Activated gamma-delta T cell treated with Interleukin-2 at 50 U/mL for 16 hours (primary cell): ENCODE results near the gene ABTB1.
"Not testable (repeated sequence)": the region's sequence is repeated elsewhere in the genome, so short reads cannot be mapped to it uniquely, and the experiment has no call there.

ENCODE experiments used
- DNase-seq: peaks from one replicate; pipeline ENCODE4 v3.0.0-alpha.2; 2020

The ABTB1 gene

GRCh38 chr3:127673191-127674100, 694 bp downstream of the ABTB1 start:
- peak; percentile 59 for DNase-seq

DNA sequence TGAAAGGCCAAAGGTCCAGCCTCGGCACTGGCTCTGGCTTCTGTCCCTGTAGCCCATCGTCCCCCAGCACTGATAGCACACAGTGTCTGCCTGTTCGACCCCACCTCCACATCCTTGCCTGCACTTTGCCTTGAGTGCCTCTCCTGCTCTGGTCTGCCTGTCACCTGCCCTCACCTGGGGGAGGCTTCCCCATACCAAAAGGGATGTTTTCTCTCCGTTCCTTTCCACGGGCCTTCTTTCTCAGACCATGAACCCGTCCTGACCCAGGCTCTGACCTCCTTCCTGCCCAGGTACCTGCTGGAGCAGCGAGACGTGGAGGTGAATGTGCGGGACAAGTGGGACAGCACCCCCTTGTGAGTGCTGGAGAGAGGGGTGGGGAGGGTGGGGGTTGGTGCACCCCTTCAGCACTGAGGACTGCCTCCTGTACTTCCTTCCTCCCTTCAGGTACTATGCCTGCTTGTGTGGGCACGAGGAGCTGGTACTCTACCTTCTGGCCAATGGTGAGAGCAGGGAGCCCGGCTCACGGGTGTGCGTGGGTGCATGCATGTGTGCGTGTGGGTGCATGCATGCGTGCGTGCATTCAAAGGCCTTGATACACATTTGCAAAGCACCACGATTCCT, 1.5 kb downstream of the ABTB1 start:
- DNase-seq = no peak

GRCh38 chr3:127674790-127675189, 2.0 kb downstream of the ABTB1 start:
- no peak for DNase-seq

GRCh38 chr3:127675651-127676391, 3.1 kb downstream of the ABTB1 start:
- no peak for DNase-seq

- no peak for DNase-seq
Observed at GRCh38 chr3:127676456-127676855, 3.7 kb downstream of the ABTB1 start.

DNA sequence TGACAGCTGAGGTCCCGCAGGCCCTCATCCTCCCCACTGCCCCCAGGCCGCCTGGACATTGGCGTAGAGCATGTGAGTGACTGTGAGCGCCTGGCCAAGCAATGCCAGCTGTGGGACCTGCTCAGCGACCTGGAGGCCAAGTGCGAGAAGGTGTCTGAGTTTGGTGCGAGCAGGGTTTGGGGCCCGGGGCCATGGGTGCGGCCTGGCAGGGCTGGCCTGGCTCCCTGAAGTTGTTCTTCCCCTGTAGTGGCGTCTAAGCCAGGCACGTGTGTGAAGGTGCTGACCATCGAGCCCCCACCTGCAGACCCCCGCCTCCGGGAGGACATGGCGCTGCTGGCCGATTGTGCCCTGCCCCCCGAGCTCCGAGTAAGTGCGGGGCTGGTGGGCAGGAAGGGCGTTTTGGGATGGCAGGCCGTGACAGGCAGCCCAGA, 4.2 kb downstream of the ABTB1 start:
- DNase-seq = no peak

DNA sequence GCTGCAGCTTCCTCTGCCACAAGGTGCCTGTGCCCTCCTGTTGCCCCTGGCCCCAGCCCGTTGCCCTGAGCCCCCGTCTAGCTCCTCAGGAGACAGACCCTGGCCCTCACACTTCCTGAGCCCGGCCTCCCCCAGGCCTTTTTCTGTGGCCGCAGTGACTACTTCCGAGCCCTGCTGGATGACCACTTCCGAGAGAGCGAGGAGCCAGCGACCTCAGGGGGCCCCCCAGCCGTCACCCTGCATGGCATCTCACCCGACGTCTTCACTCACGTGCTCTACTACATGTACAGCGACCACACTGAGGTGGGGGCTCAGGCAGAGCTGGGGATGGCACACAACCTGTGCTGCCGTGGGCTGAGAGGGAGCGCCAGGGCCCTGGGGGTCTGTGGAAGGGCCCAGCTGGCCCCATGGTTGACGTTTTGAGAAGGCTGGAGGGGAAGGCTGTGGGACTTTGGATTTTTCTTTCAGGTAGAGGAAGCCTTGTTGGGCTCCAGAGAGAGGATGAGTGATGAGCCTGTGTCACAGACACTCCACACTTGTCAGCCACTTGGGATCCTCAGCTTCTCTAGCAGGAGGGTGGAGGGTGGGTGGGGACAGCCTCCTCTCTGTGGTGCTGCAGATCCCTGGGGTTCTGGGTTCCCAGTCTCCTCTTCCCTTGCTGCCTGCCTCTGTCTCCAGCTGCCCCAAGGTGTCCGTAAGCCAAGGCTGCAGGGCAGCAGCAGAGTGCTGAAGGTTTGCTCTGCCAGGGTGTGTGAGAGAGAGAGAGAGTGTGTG, 5.0 kb downstream of the ABTB1 start:
- no peak for DNase-seq

DNA sequence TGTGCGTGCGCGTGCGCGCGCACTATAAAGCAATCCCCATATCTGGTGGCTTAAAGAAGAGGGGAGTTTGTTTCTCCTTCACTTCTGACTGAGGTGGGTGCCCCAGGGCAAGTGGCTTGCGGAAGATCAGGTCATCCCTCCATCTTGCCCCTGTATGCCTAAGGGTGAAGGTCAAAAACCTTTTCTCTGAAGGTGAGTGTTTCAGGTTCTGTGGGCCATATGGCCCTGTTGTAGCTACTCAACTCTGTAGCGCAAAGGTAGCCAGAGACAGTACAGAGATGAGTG, 5.5 kb downstream of the ABTB1 start:
- DNase-seq = no peak

GRCh38 chr3:127678611-127679533, 6.1 kb downstream of the ABTB1 start:
- DNase-seq = no peak

GRCh38 chr3:127679534-127680145, 6.9 kb downstream of the ABTB1 start:
- DNase-seq = no peak

GRCh38 chr3:127680146-127680661, 7.5 kb downstream of the ABTB1 start:
- DNase-seq = no peak

DNA sequence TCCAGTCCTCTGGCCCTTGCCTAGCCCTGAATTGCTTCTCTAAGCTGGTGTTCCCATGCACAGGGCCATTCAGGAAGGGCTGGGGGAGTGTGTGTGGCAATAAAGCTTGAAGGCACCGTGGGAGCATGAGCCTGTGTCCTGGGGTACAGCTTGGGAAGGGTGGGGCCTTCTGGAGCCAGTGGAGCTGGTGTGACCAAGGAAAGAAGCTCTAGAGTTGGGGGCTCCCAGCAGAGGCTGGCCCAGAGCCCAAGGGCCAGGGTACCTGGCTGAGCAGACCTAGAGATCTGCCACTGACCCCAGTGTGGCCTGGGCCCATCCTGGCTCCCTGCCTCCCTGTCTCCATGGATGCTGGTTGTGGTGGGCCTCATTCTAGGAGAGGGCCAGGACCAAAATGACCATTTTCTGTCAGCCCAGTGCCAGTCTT, 8.1 kb downstream of the ABTB1 start:
- no peak for DNase-seq

DNA sequence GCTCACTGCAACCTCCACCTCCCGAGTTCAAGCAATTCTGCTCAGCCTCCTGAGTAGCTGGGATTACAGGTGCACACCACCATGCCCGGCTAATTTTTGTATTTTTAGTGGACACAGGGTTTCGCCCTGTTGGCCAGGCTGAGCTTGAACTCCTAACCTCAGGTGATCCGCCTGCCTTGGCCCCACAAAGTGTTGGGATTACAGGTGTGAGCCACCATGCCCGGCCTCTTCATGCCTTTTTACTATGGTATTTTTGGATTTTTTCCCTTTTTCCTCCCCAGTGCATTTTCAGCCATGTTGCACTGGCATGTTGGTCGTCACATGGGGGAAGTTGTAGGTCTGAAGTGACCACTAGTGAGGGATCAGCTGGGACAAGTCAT, 9.4 kb downstream of the ABTB1 start:
- not testable (repeated sequence) for DNase-seq

DNA sequence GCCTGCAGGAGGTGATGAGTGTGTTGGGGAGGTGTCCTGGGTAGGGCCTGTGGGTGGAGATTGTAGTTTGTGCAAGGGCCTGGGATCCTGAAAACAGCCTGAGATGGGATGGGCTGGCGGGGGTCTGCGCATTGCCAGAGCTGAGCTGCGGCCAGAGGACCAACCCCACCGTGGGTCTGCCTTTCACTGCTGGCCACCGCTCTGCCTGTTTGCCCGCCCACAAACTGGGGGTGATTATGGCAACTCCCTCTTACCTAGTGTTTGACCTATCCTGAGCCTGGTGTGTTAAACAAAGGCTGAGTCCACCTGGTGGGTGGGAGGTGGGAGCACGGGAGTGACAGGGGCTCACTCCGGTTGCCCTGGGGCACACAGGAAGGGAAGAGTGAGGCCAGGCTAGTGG, 9.8 kb downstream of the ABTB1 start:
- DNase-seq = no peak

DNA sequence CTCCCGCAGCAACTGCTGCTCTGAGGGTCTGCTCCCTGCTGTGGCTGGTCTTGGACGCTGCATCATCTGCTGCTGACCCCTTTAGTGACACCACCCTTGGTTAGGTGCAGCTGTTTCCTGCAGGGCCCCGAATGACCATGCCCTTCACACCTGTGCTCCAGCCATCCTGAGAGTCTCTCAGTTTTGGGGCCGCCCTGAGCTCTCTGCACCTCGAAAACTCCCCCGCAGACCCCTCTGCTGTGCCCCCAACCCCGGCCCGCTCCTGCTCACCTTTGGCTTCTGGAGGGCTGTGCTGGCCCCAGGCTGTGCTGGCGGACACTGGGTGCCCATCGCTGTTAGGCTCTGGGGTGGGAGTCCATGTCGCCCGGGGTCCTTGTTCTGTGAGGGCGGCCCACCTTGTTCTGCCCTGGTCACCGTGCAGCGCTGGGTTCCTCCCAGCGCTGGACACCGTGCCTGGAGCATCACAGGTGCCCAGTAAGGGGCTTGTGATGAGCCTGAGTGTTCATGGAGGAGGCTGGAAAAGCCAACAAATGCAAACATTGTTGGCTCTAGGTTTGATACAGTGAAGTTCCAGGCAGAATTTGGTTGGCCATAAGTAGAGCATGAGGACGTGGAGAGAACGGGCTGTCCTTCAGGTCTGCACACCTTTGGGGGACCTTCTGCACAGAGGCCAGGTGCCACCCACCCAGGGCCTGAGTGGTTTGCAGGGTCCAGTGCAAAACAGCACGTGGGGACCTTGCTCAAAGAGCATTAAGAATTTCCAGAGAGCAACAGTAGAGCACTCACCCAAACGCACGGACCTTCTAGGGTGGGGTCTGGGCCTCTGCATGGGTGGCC, 12.3 kb downstream of the ABTB1 start:
- no peak for DNase-seq

- no peak for DNase-seq
Observed at GRCh38 chr3:127685708-127686511, 13.2 kb downstream of the ABTB1 start.

DNA sequence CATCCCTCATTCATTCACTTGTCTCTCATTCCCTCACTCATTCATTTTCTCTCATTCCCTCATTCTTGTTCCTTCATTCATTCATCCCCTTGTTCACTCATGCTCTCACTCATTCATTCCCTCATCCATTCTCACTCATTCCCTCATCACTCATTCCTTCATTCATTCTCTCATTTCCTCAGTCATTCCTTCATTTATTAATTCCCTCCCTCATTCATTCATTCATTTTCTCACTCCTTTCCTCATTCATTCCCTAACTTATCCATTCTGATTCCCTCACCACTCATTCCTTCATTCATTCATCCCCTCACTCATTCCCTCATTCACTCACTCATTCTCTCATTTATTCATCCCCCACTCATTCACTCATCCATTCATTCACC, 13.8 kb downstream of the ABTB1 start:
- no peak for DNase-seq

GRCh38 chr3:127687228-127687737, 14.5 kb downstream of the ABTB1 start:
- no peak for DNase-seq

DNA sequence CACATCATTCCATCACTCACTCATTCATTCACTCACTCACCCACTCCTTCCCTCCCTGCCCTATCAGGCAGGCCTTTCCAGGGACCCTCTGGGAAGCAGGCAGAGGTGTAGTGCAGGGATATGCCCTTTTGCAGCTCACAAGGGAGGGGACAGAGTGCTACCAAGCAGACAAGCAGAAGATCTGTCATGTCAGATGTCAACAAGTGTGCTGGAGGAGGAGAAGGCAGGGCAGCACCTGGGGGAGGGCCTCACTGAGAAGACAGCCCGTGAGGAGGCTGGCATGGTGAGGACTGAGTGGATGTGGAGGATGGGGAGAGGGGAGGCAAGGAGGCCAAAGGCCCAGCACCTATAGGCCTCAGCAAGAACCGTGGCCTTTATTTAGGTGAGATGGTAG, 15.3 kb downstream of the ABTB1 start:
- DNase-seq = no peak
